Naive thymus-derived CD8-positive, alpha-beta T cell (primary cell): ENCODE results near the gene IDH2. TPM values are rescaled to one million over a fixed set of nuclear protein-coding genes. Genes with fewer than 3 reads are reported as not detected.
A peak's percentile ranks its signal among the peaks of the same experiment; 100 is the strongest.
"Not testable (repeated sequence)": the region's sequence is repeated elsewhere in the genome, so short reads cannot be mapped to it uniquely, and the experiment has no call there.

Experiments
- ATAC-seq, 2 donors: fragments of 150-1000 bp; cut with Tn5 transposase in 1 of 2; sonication (Bioruptor Pico), chemical (Tn5 transposase) in 1 of 2; 1 replicate in 1 of 2; 2 replicates in 1 of 2; pipeline ENCODE4 v1.10.0; 2021; ENCODE audit warnings: mild to moderate bottlenecking in 2 of 2, moderate library complexity in 2 of 2
- POLR2A ChIA-PET: fragments of 350-600 bp; sonication (Branson Sonifier 250); formaldehyde crosslinking; loops from one replicate; lab custom pipeline; 2021; ENCODE audit warnings: antibody characterized with exemption; lab: Charles Lee
- DNase-seq, 10 donors: peaks; one replicate each; pipeline versions ENCODE4 v3.0.0 to v3.0.0-alpha.2; 2020 to 2022
- H3K27ac Mint-ChIP-seq, 10 donors: one replicate each; pipeline ENCODE4 v1.8.0; 2020 to 2022; ENCODE audit warnings: mild to moderate bottlenecking in 10 of 10, mixed read lengths in 10 of 10, moderate library complexity in 4 of 10, inconsistent platforms in 1 of 10
- H3K27me3 Mint-ChIP-seq, 5 donors: one replicate each; pipeline ENCODE4 v1.8.0; 2021 to 2022; ENCODE audit warnings: mixed read lengths in 5 of 5
- H3K36me3 Mint-ChIP-seq, 3 donors: one replicate each; pipeline ENCODE4 v1.8.0; 2020 to 2022; ENCODE audit warnings: mixed read lengths in 3 of 3, mild to moderate bottlenecking in 2 of 3, inconsistent platforms in 1 of 3
- H3K4me1 Mint-ChIP-seq, 4 donors: one replicate each; pipeline ENCODE4 v1.8.0; 2021 to 2022; ENCODE audit warnings: mixed read lengths in 4 of 4
- H3K4me3 Mint-ChIP-seq, 10 donors: one replicate each; pipeline ENCODE4 v1.8.0; 2020 to 2022; ENCODE audit warnings: mild to moderate bottlenecking in 10 of 10, mixed read lengths in 10 of 10, moderate library complexity in 6 of 10, inconsistent platforms in 1 of 10
- H3K9me3 Mint-ChIP-seq, 9 donors: one replicate each; pipeline ENCODE4 v1.8.0; 2020 to 2022; ENCODE audit warnings: mixed read lengths in 9 of 9, mild to moderate bottlenecking in 3 of 9, inconsistent platforms in 1 of 9, moderate library complexity in 1 of 9
- polyA plus RNA-seq, 3 donors: library from polyadenylated mRNA; unstranded; fragments of 300-500 nt; fragmentation: Illumina TruSeq; gene quantifications; one replicate each; pipeline ENCODE4 v1.2.3, GENCODE V29; 2021
- total RNA-seq, 8 experiments: library from RNA in 2 of 8; stranded (reverse) in 2 of 8; gene quantifications; one replicate each; pipeline ENCODE4 v1.2.3 and lab custom pipeline; 2021 to 2026

IDH2 gene
- total and polyA plus RNA-seq, 5 experiments from 2014 or later: 26.9 to 97.7 (median 71.5) TPM

GRCh38 chr15:90080818-90081393 lies 21.4 kb downstream of the IDH2 start:
- peak overlapping the region in 5 of 10 donors; percentile 9 to 76 (median 17) for H3K27ac Mint-ChIP-seq

GRCh38 chr15:90080458-90080755 lies 21.9 kb downstream of the IDH2 start:
- Mint-ChIP-seq H3K27me3 (no peaks in the 10 kb centered on the region), H3K36me3 (peaks cover 0 to 41% (median 2%) of the 10 kb centered on the region in 3 donors), H3K4me3 (no peak overlapping the region), H3K4me1 (no peaks in the 10 kb centered on the region), H3K9me3 (no peaks in the 10 kb centered on the region), H3K27ac (peak overlapping the region in 3 of 10 donors; percentile 9 to 17 (median 15))
- ATAC-seq (no peak), DNase-seq (no peak)
- POLR2A ChIA-PET: no interaction called here

More at GRCh38 chr15:90080818-90081393, 21.4 kb downstream of the IDH2 start:
- Mint-ChIP-seq H3K4me1 (peaks cover 0 to 3% (median 0%) of the 10 kb centered on the region in 4 donors), H3K9me3 (no peaks in the 10 kb centered on the region), H3K27me3 (no peaks in the 10 kb centered on the region), H3K4me3 (no peak overlapping the region), H3K36me3 (peaks cover 0 to 43% (median 2%) of the 10 kb centered on the region in 3 donors)
- POLR2A ChIA-PET: no interaction called here
- DNase-seq: no peak
- no peak for ATAC-seq

- no peaks in the 10 kb centered on the region for H3K4me1 Mint-ChIP-seq
- POLR2A ChIA-PET: no interaction called here
- H3K27ac Mint-ChIP-seq: peak overlapping the region in 3 of 10 donors; percentile 9 to 56 (median 17)
- ATAC-seq (no peak), DNase-seq (no peak)
- H3K9me3 Mint-ChIP-seq: no peaks in the 10 kb centered on the region
- no peaks in the 10 kb centered on the region for H3K27me3 Mint-ChIP-seq
- H3K4me3 Mint-ChIP-seq: no peak overlapping the region
- peaks cover 0 to 41% (median 2%) of the 10 kb centered on the region in 3 donors for H3K36me3 Mint-ChIP-seq
These were observed 22.4 kb downstream of the IDH2 start for GRCh38 chr15:90079619-90080457.

GRCh38 chr15:90078965-90079364 lies 23.3 kb downstream of the IDH2 start:
- Mint-ChIP-seq H3K4me3 (no peak overlapping the region), H3K27me3 (no peaks in the 10 kb centered on the region), H3K9me3 (no peaks in the 10 kb centered on the region), H3K27ac (peak overlapping the region in 3 of 10 donors; percentile 31 to 92 (median 31)), H3K4me1 (no peaks in the 10 kb centered on the region), H3K36me3 (peaks cover 0 to 38% (median 2%) of the 10 kb centered on the region in 3 donors)
- POLR2A ChIA-PET: no interaction called here
- ATAC-seq (no peak), DNase-seq (no peak)

GRCh38 chr15:90076716-90077115 lies 25.6 kb downstream of the IDH2 start:
- no peak for ATAC-seq
- Mint-ChIP-seq H3K36me3 (peaks cover 0 to 30% (median 2%) of the 10 kb centered on the region in 3 donors), H3K27ac (peak overlapping the region in 1 of 10 donors; percentile 41), H3K4me1 (no peaks in the 10 kb centered on the region), H3K27me3 (no peaks in the 10 kb centered on the region), H3K4me3 (no peak overlapping the region), H3K9me3 (no peaks in the 10 kb centered on the region)
- DNase-seq: no peak
- POLR2A ChIA-PET: interaction anchor here (0.6 to 2.1 kb wide), 2 partner anchors 44 to 183 kb away, joined by 3 to 6 read pairs; partner anchors contain the start of gene AP3S2

- Mint-ChIP-seq H3K4me1 (peaks cover 0 to 4% (median 2%) of the 10 kb centered on the region in 4 donors), H3K27me3 (no peaks in the 10 kb centered on the region), H3K4me3 (no peak overlapping the region), H3K36me3 (peaks cover 0 to 26% (median 2%) of the 10 kb centered on the region in 3 donors), H3K27ac (peak overlapping the region in 4 of 10 donors; percentile 15 to 53 (median 41)), H3K9me3 (no peaks in the 10 kb centered on the region)
- ATAC-seq: no peak
- DNase-seq: no peak
- POLR2A ChIA-PET: no interaction called here
These were observed 26.6 kb downstream of the IDH2 start for GRCh38 chr15:90075420-90076289.

GRCh38 chr15:90074916-90075315 lies 27.4 kb downstream of the IDH2 start:
- no peak for DNase-seq
- Mint-ChIP-seq H3K36me3 (peaks cover 0 to 22% (median 2%) of the 10 kb centered on the region in 3 donors), H3K27me3 (no peaks in the 10 kb centered on the region), H3K27ac (no peak overlapping the region), H3K4me1 (peaks cover 0 to 5% (median 2%) of the 10 kb centered on the region in 4 donors), H3K4me3 (no peak overlapping the region), H3K9me3 (no peaks in the 10 kb centered on the region)
- no peak for ATAC-seq
- POLR2A ChIA-PET: no interaction called here

- DNase-seq (no peak), ATAC-seq (no peak)
- Mint-ChIP-seq H3K4me1 (peaks cover 0 to 6% (median 3%) of the 10 kb centered on the region in 4 donors), H3K4me3 (no peak overlapping the region), H3K9me3 (no peaks in the 10 kb centered on the region), H3K36me3 (peaks cover 0 to 25% (median 1%) of the 10 kb centered on the region in 3 donors), H3K27me3 (no peaks in the 10 kb centered on the region), H3K27ac (peak overlapping the region in 1 of 10 donors; percentile 8)
- POLR2A ChIA-PET: no interaction called here
These were observed 28.2 kb downstream of the IDH2 start for GRCh38 chr15:90074023-90074422.

GRCh38 chr15:90072978-90073640 lies 29.2 kb downstream of the IDH2 start:
- H3K9me3 Mint-ChIP-seq: no peaks in the 10 kb centered on the region
- no peak for ATAC-seq
- no peak overlapping the region for H3K4me3 Mint-ChIP-seq
- peak overlapping the region in 4 of 10 donors; percentile 11 to 62 (median 56) for H3K27ac Mint-ChIP-seq
- peaks cover 0 to 6% (median 3%) of the 10 kb centered on the region in 4 donors for H3K4me1 Mint-ChIP-seq
- no peaks in the 10 kb centered on the region for H3K27me3 Mint-ChIP-seq
- peaks cover 0 to 25% (median 0%) of the 10 kb centered on the region in 3 donors for H3K36me3 Mint-ChIP-seq
- POLR2A ChIA-PET: no interaction called here
- no peak for DNase-seq

- DNase-seq: peak; percentile 59 to 91 (median 76)
- peak overlapping the region in 3 of 10 donors; percentile 44 to 77 (median 73) for H3K27ac Mint-ChIP-seq
- ATAC-seq: peak; percentile 94 to 97
- no peak overlapping the region for H3K4me3 Mint-ChIP-seq
- H3K36me3 Mint-ChIP-seq: peaks cover 0 to 20% (median 0%) of the 10 kb centered on the region in 3 donors
- H3K4me1 Mint-ChIP-seq: peaks cover 0 to 6% (median 3%) of the 10 kb centered on the region in 4 donors
- no peaks in the 10 kb centered on the region for H3K27me3 Mint-ChIP-seq
- POLR2A ChIA-PET: interaction anchor here (0.6 to 1.5 kb wide), 4 partner anchors 12 to 177 kb away, joined by 3 to 4 read pairs (median 3); partner anchors contain the start of gene AP3S2
- no peaks in the 10 kb centered on the region for H3K9me3 Mint-ChIP-seq
These were observed 31.0 kb downstream of the IDH2 start for GRCh38 chr15:90071220-90071807.

- not testable (repeated sequence) for H3K4me1 Mint-ChIP-seq, H3K27ac Mint-ChIP-seq, H3K9me3 Mint-ChIP-seq, ATAC-seq, H3K27me3 Mint-ChIP-seq, DNase-seq, H3K4me3 Mint-ChIP-seq
- POLR2A ChIA-PET: interaction anchor here (1.0 kb wide), 1 partner anchor 10 kb away, joined by 3 read pairs; no protein-coding TSS in a partner anchor
- peaks cover 0 to 15% (median 0%) of the 10 kb centered on the region in 3 donors for H3K36me3 Mint-ChIP-seq
These were observed 31.6 kb downstream of the IDH2 start for GRCh38 chr15:90070623-90071022.
